Retinal pigment epithelial cell (primary cell): ENCODE measurements around the gene CYTH1.
A peak's percentile ranks its signal among the peaks of the same experiment; 100 is the strongest.

ENCODE experiments used
- DNase-seq: peaks from one replicate; pipeline ENCODE4 v3.0.0-alpha.2; 2010; ENCODE audit warnings: low read depth
- H3K4me3 ChIP-seq: 2 replicates; pipeline ENCODE4 v1.5.1; 2011; ENCODE audit warnings: mild to moderate bottlenecking, low read length, control low read depth, moderate library complexity
- CTCF ChIP-seq: conservative IDR thresholded peaks from 2 replicates; pipeline ENCODE4 v1.5.1; 2011; ENCODE audit warnings: low read depth, low read length, control low read depth, inconsistent platforms

CYTH1 gene

GRCh38 chr17:78769196-78769773 is 12.8 kb downstream of the CYTH1 start:
- DNase-seq = no peak
- H3K4me3 ChIP-seq = no peak overlapping the region
- peak; percentile 2 for TF ChIP-seq CTCF

GRCh38 chr17:78767806-78768205 is 14.3 kb downstream of the CYTH1 start:
- no peak for TF ChIP-seq CTCF
- no peak for DNase-seq
- no peak overlapping the region for H3K4me3 ChIP-seq

- no peak overlapping the region for H3K4me3 ChIP-seq
- TF ChIP-seq CTCF = no peak
- no peak for DNase-seq
Observed at GRCh38 chr17:78766743-78767294, 15.3 kb downstream of the CYTH1 start.

DNA sequence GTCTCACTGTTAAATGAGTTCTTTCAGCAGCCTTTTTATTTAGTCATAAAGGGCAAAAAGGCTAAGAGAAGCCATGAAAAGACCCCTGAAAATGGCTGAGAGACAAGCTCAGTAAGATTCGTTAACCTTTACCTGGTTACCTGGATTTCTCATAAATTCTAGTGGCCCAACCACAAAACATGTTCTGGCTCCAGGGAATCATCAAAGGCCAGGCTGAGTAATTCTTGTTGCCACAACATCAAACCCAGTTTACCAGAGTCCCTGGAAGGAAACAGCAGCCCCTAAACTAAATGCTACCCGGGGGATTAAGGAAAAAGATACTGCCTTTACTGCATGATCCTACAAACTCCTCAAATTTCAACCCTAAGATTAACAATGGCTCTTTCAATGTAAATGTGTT is 15.8 kb downstream of the CYTH1 start:
- no peak overlapping the region for H3K4me3 ChIP-seq
- no peak for TF ChIP-seq CTCF
- no peak for DNase-seq

DNA sequence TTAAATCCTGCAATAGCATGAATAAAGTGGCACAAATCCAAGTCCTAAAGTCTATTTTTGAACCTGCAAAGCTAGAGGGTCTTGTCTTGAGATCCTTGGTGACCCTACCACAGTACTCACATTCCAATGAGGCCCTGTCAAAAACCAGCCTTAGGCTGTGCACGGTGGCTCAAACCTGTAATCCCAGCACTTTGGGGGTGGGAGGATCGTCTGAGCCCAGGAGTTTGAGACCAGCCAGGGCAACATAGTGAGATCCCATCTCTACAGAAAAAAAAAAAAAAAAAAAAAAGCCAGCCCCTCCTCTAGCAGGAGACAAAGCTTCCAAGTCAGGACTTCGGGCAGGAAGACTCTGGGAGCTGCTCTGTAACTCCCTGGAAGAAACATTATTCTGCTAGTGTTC is 16.3 kb downstream of the CYTH1 start:
- TF ChIP-seq CTCF = no peak
- no peak overlapping the region for H3K4me3 ChIP-seq
- no peak for DNase-seq

DNA sequence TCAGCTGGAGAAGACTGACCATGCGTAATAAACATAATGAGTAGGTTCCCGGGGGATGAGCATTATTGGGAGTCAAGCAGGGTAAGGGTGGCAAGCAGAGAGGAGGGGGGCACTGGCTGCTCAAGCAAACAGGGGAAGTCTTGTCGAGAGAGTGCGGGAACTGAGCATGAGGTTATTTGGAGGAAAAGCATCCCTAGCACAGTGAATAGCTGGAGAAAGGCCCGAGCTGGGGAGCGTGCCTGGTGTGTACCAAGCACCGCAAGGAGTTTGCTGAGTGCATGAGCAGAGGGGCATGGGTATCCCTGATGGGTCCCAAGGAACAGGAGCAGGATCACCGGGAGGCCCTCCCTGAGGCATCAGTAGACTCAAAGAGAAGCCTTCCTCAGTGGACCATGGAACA is 17.2 kb downstream of the CYTH1 start:
- no peak overlapping the region for H3K4me3 ChIP-seq
- TF ChIP-seq CTCF = no peak
- DNase-seq = no peak

- no peak overlapping the region for H3K4me3 ChIP-seq
- no peak for DNase-seq
- no peak for TF ChIP-seq CTCF
Observed at GRCh38 chr17:78763561-78763960, 18.5 kb downstream of the CYTH1 start.
